ENCODE measurements around the gene MINPP1. TPM values are rescaled to one million over a fixed set of nuclear protein-coding genes. Genes with fewer than 3 reads are reported as not detected.

The MINPP1 gene
- total and polyA plus RNA-seq, 3 donors from 2014 or later, result 15.3 to 32.3 (median 24.3) TPM

DNA sequence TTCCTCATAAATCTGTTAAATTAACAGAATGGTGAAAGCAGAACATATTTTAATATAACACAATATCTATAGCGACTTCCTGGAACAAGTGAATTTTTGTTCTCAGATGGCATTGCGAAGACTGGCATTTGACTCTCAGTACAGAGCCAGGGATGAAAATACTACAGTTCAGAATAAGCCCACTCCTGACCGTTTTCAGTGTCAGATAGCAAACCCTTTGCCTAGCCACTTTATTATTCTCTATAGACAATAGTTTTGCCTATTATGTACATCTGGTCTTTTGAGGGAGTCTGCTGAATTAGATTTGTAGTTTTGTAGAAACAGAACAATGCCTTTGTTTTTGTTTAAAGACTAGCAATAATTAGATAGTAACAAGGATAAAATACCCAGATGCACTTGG, 2.3 kb downstream of the MINPP1 start:
- Histone ChIP-seq H3K4me3 (no peak overlapping the region), H3K36me3 (ENCODE audit: low read depth, missing control alignments) (no peaks in the 10 kb centered on the region), H3K9me3 (no peaks in the 10 kb centered on the region), H3K4me1 (peaks cover 8% of the 10 kb centered on the region), H3K27me3 (no peaks in the 10 kb centered on the region), H3K27ac (no peak overlapping the region)
- WGBS, 2 donors, result 55 to 58% methylated on average over 3 of the region's 3 CpGs
- intact Hi-C loops (cut with DNase I; ENCODE audit: low total_unique reads), result no loop called here
- no peak for TF ChIP-seq POLR2A (IDR thresholded peaks at IDR 0.05)
- TF ChIP-seq, protein P1, sequence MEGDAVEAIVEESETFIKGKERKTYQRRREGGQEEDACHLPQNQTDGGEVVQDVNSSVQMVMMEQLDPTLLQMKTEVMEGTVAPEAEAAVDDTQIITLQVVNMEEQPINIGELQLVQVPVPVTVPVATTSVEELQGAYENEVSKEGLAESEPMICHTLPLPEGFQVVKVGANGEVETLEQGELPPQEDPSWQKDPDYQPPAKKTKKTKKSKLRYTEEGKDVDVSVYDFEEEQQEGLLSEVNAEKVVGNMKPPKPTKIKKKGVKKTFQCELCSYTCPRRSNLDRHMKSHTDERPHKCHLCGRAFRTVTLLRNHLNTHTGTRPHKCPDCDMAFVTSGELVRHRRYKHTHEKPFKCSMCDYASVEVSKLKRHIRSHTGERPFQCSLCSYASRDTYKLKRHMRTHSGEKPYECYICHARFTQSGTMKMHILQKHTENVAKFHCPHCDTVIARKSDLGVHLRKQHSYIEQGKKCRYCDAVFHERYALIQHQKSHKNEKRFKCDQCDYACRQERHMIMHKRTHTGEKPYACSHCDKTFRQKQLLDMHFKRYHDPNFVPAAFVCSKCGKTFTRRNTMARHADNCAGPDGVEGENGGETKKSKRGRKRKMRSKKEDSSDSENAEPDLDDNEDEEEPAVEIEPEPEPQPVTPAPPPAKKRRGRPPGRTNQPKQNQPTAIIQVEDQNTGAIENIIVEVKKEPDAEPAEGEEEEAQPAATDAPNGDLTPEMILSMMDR (IDR thresholded peaks at IDR 0.05), result no peak
- DNase-seq, result no peak

DNA sequence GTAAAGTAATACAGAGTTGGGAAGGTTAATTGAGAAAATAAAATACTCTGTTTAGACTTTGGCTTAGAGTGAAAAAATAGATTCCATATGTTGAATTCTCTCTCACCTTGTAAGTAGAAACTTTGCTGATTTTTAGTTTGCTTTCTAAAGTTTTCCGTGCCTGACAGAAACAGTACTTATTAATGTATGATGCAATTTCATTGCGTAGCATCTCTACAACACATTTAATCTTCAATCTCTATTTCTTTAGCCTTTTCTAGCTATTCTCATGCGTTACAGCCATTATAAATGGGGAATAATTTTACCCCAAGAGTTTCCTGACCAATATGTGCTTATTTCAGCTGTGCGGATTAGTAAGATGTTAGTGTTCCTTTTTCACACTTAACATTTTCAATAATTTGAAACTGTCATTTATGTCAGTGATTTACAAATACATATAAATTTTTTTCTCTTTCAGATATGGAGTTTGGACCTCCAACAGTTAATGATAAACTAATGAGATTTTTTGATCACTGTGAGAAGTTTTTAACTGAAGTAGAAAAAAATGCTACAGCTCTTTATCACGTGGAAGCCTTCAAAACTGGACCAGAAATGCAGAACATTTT, 3.3 kb downstream of the MINPP1 start:
- H3K4me1 ChIP-seq, result peaks cover 8% of the 10 kb centered on the region
- TF ChIP-seq POLR2A (IDR thresholded peaks at IDR 0.05), result no peak
- TF ChIP-seq, protein P1 (IDR thresholded peaks at IDR 0.05), result no peak
- no peak overlapping the region for H3K4me3 ChIP-seq
- H3K27me3 ChIP-seq, result no peaks in the 10 kb centered on the region
- H3K36me3 ChIP-seq (ENCODE audit: low read depth, missing control alignments), result no peaks in the 10 kb centered on the region
- 77 to 85% methylated on average over 5 of the region's 5 CpGs for WGBS, 2 donors
- no peak for DNase-seq
- intact Hi-C loops (cut with DNase I; ENCODE audit: low total_unique reads), result no loop called here
- H3K27ac ChIP-seq, result no peak overlapping the region
- no peaks in the 10 kb centered on the region for H3K9me3 ChIP-seq

DNA sequence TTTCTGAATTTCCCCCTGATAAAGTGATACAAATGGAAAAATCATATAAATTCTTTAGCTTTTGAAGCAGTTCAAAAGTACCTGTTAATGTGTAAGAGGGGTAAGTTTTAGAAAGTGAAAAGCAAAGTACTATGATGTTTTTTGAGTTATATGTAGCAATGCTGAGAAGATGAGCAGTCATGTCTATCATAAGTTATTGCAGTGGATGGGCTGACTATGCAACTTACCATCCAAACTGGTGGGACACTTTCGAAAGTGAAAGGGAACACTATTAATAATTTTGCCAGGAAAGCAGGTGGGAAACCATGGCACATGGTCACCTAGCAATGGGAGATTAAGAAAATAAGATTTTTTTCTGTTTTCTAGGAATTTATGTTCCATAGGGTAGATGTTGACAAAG, 4.1 kb downstream of the MINPP1 start:
- intact Hi-C loops (cut with DNase I; ENCODE audit: low total_unique reads), result no loop called here
- 91 to 97% methylated on average over 1 of the region's 1 CpG for WGBS, 2 donors
- no peaks in the 10 kb centered on the region for H3K36me3 ChIP-seq (ENCODE audit: low read depth, missing control alignments)

DNA sequence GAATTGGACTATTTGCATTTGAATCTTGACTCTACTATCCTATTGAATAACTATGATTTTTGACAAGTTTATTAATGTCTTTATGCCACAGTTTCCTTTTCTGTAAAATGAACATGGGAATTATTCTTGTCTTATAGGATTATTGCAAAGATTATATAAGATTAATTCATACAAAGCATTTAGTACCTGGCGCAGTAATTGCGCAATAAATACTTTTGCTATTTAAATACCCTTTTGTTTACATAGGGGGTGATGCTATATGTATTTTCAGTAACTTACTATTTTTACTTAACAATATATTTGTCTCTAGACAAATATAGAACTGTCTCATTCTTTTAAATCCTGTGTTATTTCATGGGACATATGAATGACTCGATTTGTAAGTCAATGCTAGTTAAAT, 5.3 kb downstream of the MINPP1 start:
- Histone ChIP-seq H3K36me3 (ENCODE audit: low read depth, missing control alignments) (no peaks in the 10 kb centered on the region), H3K4me1 (peaks cover 8% of the 10 kb centered on the region), H3K27ac (no peak overlapping the region), H3K4me3 (no peak overlapping the region), H3K27me3 (no peaks in the 10 kb centered on the region), H3K9me3 (no peaks in the 10 kb centered on the region)
- no peak for DNase-seq
- TF ChIP-seq, protein P1 (IDR thresholded peaks at IDR 0.05), result no peak
- no peak for TF ChIP-seq POLR2A (IDR thresholded peaks at IDR 0.05)
- intact Hi-C loops (cut with DNase I; ENCODE audit: low total_unique reads), result no loop called here
- 91 to 92% methylated on average over 3 of the region's 3 CpGs for WGBS, 2 donors

More for the DNA sequence above, 4.1 kb downstream of the MINPP1 start:
- Histone ChIP-seq H3K27me3 (no peaks in the 10 kb centered on the region), H3K4me1 (peaks cover 8% of the 10 kb centered on the region), H3K9me3 (no peaks in the 10 kb centered on the region), H3K27ac (no peak overlapping the region), H3K4me3 (no peak overlapping the region)
- no peak for DNase-seq
- TF ChIP-seq POLR2A (IDR thresholded peaks at IDR 0.05), result no peak
- TF ChIP-seq, protein P1 (IDR thresholded peaks at IDR 0.05), result no peak

DNA sequence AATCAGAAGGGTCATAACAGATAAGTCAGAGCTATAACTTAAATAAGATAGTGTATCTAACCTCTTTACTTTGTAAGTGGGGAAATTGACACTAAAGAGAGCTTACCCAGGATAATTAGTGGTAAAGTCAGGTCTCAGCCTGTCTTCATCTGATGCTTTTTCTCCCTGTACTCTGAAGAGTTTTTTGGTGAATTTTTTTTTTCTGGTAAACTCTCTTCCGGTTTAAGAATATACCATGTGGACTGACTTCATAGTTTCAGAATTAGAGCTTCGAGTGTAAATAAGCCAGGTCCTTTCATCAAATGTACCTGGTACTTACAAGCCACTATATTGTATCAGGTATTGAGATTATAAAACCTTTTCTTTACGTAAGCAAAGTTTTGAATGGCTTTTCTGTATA, 6.8 kb downstream of the MINPP1 start:
- WGBS, 2 donors, result 94 to 97% methylated on average over 3 of the region's 3 CpGs
- DNase-seq, result no peak
- Histone ChIP-seq H3K27me3 (no peaks in the 10 kb centered on the region), H3K4me1 (peaks cover 2% of the 10 kb centered on the region), H3K9me3 (no peaks in the 10 kb centered on the region), H3K27ac (no peak overlapping the region), H3K4me3 (no peak overlapping the region), H3K36me3 (ENCODE audit: low read depth, missing control alignments) (no peaks in the 10 kb centered on the region)
- intact Hi-C loops (cut with DNase I; ENCODE audit: low total_unique reads), result no loop called here
- TF ChIP-seq POLR2A (IDR thresholded peaks at IDR 0.05), result no peak
- TF ChIP-seq, protein P1 (IDR thresholded peaks at IDR 0.05), result no peak
